Trophoblast cell (in vitro differentiated cells and primary cell): Measurements from ENCODE around the gene USP17L15. TPM values are rescaled to one million over a fixed set of nuclear protein-coding genes. Genes with fewer than 3 reads are reported as not detected.
"Not testable (repeated sequence)": the region's sequence is repeated elsewhere in the genome, so short reads cannot be mapped to it uniquely, and the experiment has no call there.

Experiments used
- DNase-seq, 2 donors: peaks; one replicate each; pipeline ENCODE4 v3.0.0-alpha.2; 2016
- H2AFZ ChIP-seq: 2 replicates; pipeline ENCODE4 v1.6.1; 2013; ENCODE audit warnings: low read length, moderate library complexity, mild to moderate bottlenecking; ENCODE audit not compliant: insufficient read depth, poor library complexity
- H2AK5ac ChIP-seq: 2 replicates; pipeline ENCODE4 v1.6.1; 2013; ENCODE audit warnings: mild to moderate bottlenecking, low read length
- H2BK120ac ChIP-seq: 2 replicates; pipeline ENCODE4 v1.6.1; 2013; ENCODE audit warnings: low read length, mild to moderate bottlenecking, moderate library complexity; ENCODE audit not compliant: insufficient read depth, poor library complexity
- H2BK12ac ChIP-seq: 2 replicates; pipeline ENCODE4 v1.6.1; 2013; ENCODE audit warnings: mild to moderate bottlenecking, low read length, moderate library complexity
- H2BK5ac ChIP-seq: 2 replicates; pipeline ENCODE4 v1.6.1; 2013; ENCODE audit warnings: low read length, low read depth, moderate library complexity, mild to moderate bottlenecking; ENCODE audit not compliant: poor library complexity
- H3K14ac ChIP-seq: 2 replicates; pipeline ENCODE4 v1.6.1; 2013; ENCODE audit warnings: mild to moderate bottlenecking, low read length
- H3K18ac ChIP-seq: 2 replicates; pipeline ENCODE4 v1.6.1; 2013; ENCODE audit warnings: mild to moderate bottlenecking, low read length
- H3K23ac ChIP-seq: 2 replicates; pipeline ENCODE4 v1.6.1; 2013; ENCODE audit warnings: low read length
- H3K27ac ChIP-seq: 2 replicates; pipeline ENCODE4 v1.5.1; 2013; ENCODE audit warnings: low read depth, mild to moderate bottlenecking, inconsistent platforms, low read length, moderate library complexity
- H3K27me3 ChIP-seq: 2 replicates; pipeline ENCODE4 v1.6.1; 2013; ENCODE audit warnings: inconsistent platforms, mild to moderate bottlenecking, low read length, moderate library complexity; ENCODE audit not compliant: insufficient read depth
- H3K36me3 ChIP-seq, 2 experiments: 1 replicate in 1 of 2; 2 replicates in 1 of 2; pipeline ENCODE4 v1.6.1; 2013; ENCODE audit warnings: low read length in 2 of 2, mild to moderate bottlenecking in 2 of 2, moderate library complexity in 1 of 2; ENCODE audit not compliant: insufficient read depth in 2 of 2, control insufficient read depth in 1 of 2
- H3K4ac ChIP-seq: 2 replicates; pipeline ENCODE4 v1.6.1; 2013; ENCODE audit warnings: low read depth, mild to moderate bottlenecking, low read length, moderate library complexity
- H3K4me1 ChIP-seq, 2 experiments: 1 replicate in 1 of 2; 2 replicates in 1 of 2; pipeline ENCODE4 v1.6.1; 2013; ENCODE audit warnings: low read length in 2 of 2, mild to moderate bottlenecking in 2 of 2, moderate library complexity in 1 of 2; ENCODE audit not compliant: insufficient read depth in 2 of 2, control insufficient read depth in 1 of 2
- H3K4me2 ChIP-seq: 2 replicates; pipeline ENCODE4 v1.6.1; 2013; ENCODE audit warnings: inconsistent platforms, mild to moderate bottlenecking, low read length, moderate library complexity
- H3K4me3 ChIP-seq: 2 replicates; pipeline ENCODE4 v1.5.1; 2013; ENCODE audit warnings: mild to moderate bottlenecking, low read depth, low read length, inconsistent platforms
- H3K79me1 ChIP-seq: one replicate; pipeline ENCODE4 v1.6.1; 2013; ENCODE audit warnings: low read length
- H3K79me2 ChIP-seq: 2 replicates; pipeline ENCODE4 v1.6.1; 2013; ENCODE audit warnings: low read length, mild to moderate bottlenecking; ENCODE audit not compliant: control insufficient read depth, insufficient read depth, poor library complexity
- H3K9ac ChIP-seq: 2 replicates; pipeline ENCODE4 v1.6.1; 2013; ENCODE audit warnings: mild to moderate bottlenecking, low read length
- H3K9me3 ChIP-seq: 2 replicates; pipeline ENCODE4 v1.6.1; 2013; ENCODE audit warnings: low read depth, mild to moderate bottlenecking, control low read depth, inconsistent platforms, low read length; ENCODE audit not compliant: insufficient read depth
- H4K12ac ChIP-seq: 2 replicates; pipeline ENCODE4 v1.6.1; 2013; ENCODE audit warnings: low read depth, mild to moderate bottlenecking, low read length, moderate library complexity
- H4K8ac ChIP-seq: 2 replicates; pipeline ENCODE4 v1.6.1; 2013; ENCODE audit warnings: low read depth, mild to moderate bottlenecking, low read length, moderate library complexity
- H4K91ac ChIP-seq: one replicate; pipeline ENCODE4 v1.6.1; 2013; ENCODE audit warnings: low read depth, mild to moderate bottlenecking, low read length, moderate library complexity
- WGBS: extraction: QIAGEN DNeasy Blood & Tissue Kit; methylation state at CpG from one replicate; pipeline ENCODE4 v1.1.7; 2013; ENCODE audit warnings: missing lambda C conversion rate; ENCODE audit not compliant: insufficient read length, insufficient coverage; ENCODE audit errors: extremely low coverage; 5-methylcytosine and 5-hydroxymethylcytosine counted together
- polyA plus RNA-seq: library from polyadenylated mRNA; stranded (reverse); fragments of 200-250 nt; gene quantifications from 2 replicates; pipeline ENCODE4 v1.2.3, GENCODE V29; 2013

The USP17L15 gene
- not detected in 2 replicates for polyA plus RNA-seq

DNA sequence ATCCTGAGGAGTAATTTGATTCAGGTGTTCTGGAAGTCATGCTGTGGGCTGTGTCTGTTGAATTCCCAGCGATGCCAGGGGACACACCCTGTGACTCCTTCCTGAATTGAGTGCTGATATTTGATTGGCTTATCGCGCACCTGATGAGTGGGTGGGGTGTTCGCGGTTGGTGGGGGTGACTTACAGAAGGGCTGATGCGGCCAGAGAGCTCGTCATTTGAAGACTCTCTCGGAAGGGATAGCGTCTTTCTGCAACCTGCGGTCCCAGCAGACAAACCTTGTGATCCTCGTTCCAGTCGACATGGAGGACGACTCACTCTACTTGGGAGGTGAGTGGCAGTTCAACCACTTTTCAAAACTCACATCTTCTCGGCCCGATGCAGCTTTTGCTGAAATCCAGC is at the start of gene USP17L15:
TSS of gene USP17L15 (plus strand) at position 301 of the 400 bp plus-strand sequence. CDS start at position 301, 0 bp downstream.
- not testable (repeated sequence) for H4K8ac ChIP-seq, H3K4me1 ChIP-seq, H3K23ac ChIP-seq, H2AFZ ChIP-seq, H2BK5ac ChIP-seq, H3K27me3 ChIP-seq, H3K4me3 ChIP-seq, H3K36me3 ChIP-seq, H4K12ac ChIP-seq, H3K4me2 ChIP-seq, H2AK5ac ChIP-seq, H2BK12ac ChIP-seq, H3K27ac ChIP-seq, H3K18ac ChIP-seq, DNase-seq, H3K79me2 ChIP-seq, H3K14ac ChIP-seq, H3K9ac ChIP-seq, H2BK120ac ChIP-seq, H4K91ac ChIP-seq, H3K79me1 ChIP-seq, H3K4ac ChIP-seq, H3K9me3 ChIP-seq
- no CpG with 5 or more reads among the region's 15 CpGs for WGBS

DNA sequence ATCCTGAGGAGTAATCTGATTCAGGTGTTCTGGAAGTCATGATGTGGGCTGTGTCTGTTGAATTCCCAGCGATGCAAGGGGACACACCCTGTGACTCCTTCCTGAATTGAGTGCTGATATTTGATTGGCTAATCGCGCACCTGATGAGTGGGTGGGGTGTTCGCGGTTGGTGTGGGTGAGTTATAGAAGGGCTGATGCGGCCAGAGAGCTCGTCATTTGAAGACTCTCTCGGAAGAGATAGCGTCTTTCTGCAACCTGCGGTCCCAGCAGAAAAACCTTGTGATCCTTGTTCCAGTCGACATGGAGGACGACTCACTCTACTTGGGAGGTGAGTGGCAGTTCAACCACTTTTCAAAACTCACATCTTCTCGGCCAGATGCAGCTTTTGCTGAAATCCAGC is 23.8 kb upstream of the USP17L15 start, which contains the start of gene USP17L10:
TSS of gene USP17L10 (plus strand) at position 301 of the 400 bp plus-strand sequence. CDS start at position 301, 0 bp downstream.
- not testable (repeated sequence) for H3K36me3 ChIP-seq, DNase-seq, H3K79me1 ChIP-seq, H4K91ac ChIP-seq, H3K14ac ChIP-seq, H3K27me3 ChIP-seq, H3K4ac ChIP-seq, H3K4me3 ChIP-seq, H2BK120ac ChIP-seq, H3K9me3 ChIP-seq, H2AFZ ChIP-seq, H3K9ac ChIP-seq, H2BK12ac ChIP-seq, H3K4me1 ChIP-seq, H3K79me2 ChIP-seq, H4K8ac ChIP-seq, H3K23ac ChIP-seq, H4K12ac ChIP-seq, H2AK5ac ChIP-seq, H2BK5ac ChIP-seq, H3K27ac ChIP-seq, H3K18ac ChIP-seq, H3K4me2 ChIP-seq
- WGBS: no CpG with 5 or more reads among the region's 13 CpGs

DNA sequence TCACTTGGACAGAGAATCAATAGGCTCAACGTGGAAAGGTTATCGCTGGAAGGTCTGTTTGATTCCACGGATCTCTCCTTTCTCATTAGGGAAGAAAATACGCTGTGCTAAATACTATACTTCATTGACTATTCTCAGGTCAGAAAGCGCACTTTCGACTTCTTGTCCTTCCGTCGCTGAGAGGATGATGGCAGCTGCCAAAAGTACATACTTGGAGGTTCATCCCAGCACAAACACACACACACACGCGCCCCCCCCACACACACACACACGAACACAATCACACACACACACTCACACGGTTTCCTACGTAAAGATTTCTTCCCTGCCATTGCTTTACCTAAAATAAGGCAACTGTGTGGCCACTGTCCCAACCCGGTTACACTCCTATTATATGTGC is 19.5 kb upstream of the USP17L15 start:
- H3K23ac ChIP-seq, H3K9ac ChIP-seq, H3K18ac ChIP-seq, H2BK12ac ChIP-seq, H3K36me3 ChIP-seq, H3K4me2 ChIP-seq, H3K14ac ChIP-seq, DNase-seq, H3K4me3 ChIP-seq, H4K12ac ChIP-seq, H2AFZ ChIP-seq, H3K79me2 ChIP-seq, H3K4ac ChIP-seq, H3K79me1 ChIP-seq, H3K27ac ChIP-seq, H2AK5ac ChIP-seq, H4K8ac ChIP-seq, H4K91ac ChIP-seq, H3K9me3 ChIP-seq, H2BK5ac ChIP-seq, H3K27me3 ChIP-seq, H3K4me1 ChIP-seq, H2BK120ac ChIP-seq: not testable (repeated sequence)
- WGBS: no CpG with 5 or more reads among the region's 14 CpGs

- not testable (repeated sequence) for H3K9ac ChIP-seq, H2BK5ac ChIP-seq, H3K4ac ChIP-seq, H3K79me1 ChIP-seq, H3K9me3 ChIP-seq, H3K18ac ChIP-seq, H3K79me2 ChIP-seq, H3K14ac ChIP-seq, H4K91ac ChIP-seq, H2BK12ac ChIP-seq, H3K27me3 ChIP-seq, H2BK120ac ChIP-seq, H3K36me3 ChIP-seq, H2AFZ ChIP-seq, H4K8ac ChIP-seq, H2AK5ac ChIP-seq, H3K4me3 ChIP-seq, H3K4me1 ChIP-seq, H3K23ac ChIP-seq, H3K4me2 ChIP-seq, DNase-seq, H3K27ac ChIP-seq, H4K12ac ChIP-seq
- no CpG with 5 or more reads among the region's 14 CpGs for WGBS
Measured at GRCh38 chr4:9215105-9215504, 19.1 kb upstream of the USP17L15 start, which contains the start of gene USP17L11. TSS of gene USP17L11 (plus strand) at chr4:9215405. CDS start at chr4:9215405, 0 bp downstream.
